HuH-7.5 (cell line): ENCODE measurements around the gene MFAP3.
"Not testable (repeated sequence)": the region's sequence is repeated elsewhere in the genome, so short reads cannot be mapped to it uniquely, and the experiment has no call there.

Experiments used
- DNase-seq: peaks from one replicate; pipeline ENCODE4 v3.0.0; 2011; ENCODE audit warnings: low spot score

Gene MFAP3

GRCh38 chr5:154053468-154053867 lies 14.7 kb downstream of the MFAP3 start:
- no peak for DNase-seq

GRCh38 chr5:154055201-154055600 lies 16.4 kb downstream of the MFAP3 start:
- DNase-seq, result no peak

- no peak for DNase-seq
These were observed 19.6 kb downstream of the MFAP3 start for GRCh38 chr5:154058055-154059038.

DNA sequence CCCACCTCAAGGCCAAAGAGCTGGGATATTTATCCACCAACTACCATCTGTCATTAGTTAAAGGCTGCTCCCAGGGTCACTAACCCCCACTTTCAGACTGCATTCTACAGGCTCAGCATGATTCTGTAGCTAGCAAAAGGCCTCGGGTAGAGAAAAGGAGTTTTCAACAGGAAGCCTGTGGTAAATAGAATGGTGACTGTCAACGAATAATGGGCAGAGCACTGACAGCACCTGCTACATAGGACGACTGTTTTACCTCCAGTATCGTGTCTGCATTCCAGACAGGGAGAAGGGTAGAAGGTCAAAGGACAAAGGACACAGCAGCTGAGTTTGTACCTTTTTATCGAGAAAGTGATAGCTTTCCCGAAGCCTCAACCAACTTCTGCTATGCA lies 20.3 kb downstream of the MFAP3 start:
- no peak for DNase-seq

- no peak for DNase-seq
These were observed 20.8 kb downstream of the MFAP3 start for GRCh38 chr5:154059583-154059982.

- no peak for DNase-seq
These were observed 21.8 kb downstream of the MFAP3 start for GRCh38 chr5:154060606-154061005.

- DNase-seq, result no peak
These were observed 24.6 kb downstream of the MFAP3 start for GRCh38 chr5:154063372-154063771.

GRCh38 chr5:154065971-154066370 lies 27.2 kb downstream of the MFAP3 start:
- DNase-seq, result no peak

DNA sequence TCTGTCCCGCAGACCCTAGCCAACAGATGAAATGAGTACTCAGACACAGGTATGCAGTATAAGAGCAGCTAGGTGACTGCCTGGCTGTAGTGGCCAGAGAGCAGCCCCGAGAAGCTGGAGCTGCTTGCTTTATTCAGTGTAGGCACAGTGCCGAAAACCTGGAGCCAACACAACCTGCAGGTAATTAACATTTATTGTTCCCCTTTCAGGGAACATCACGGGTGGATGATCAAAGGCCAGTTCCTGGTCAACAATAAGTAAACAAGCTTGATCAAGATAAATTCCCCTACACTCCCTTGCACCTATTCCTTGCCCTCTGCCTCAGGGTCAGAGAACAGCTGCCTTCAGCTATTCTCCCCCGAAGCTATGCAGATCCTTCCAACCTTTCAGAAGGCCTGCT lies 31.1 kb downstream of the MFAP3 start:
- DNase-seq, result not testable (repeated sequence)

DNA sequence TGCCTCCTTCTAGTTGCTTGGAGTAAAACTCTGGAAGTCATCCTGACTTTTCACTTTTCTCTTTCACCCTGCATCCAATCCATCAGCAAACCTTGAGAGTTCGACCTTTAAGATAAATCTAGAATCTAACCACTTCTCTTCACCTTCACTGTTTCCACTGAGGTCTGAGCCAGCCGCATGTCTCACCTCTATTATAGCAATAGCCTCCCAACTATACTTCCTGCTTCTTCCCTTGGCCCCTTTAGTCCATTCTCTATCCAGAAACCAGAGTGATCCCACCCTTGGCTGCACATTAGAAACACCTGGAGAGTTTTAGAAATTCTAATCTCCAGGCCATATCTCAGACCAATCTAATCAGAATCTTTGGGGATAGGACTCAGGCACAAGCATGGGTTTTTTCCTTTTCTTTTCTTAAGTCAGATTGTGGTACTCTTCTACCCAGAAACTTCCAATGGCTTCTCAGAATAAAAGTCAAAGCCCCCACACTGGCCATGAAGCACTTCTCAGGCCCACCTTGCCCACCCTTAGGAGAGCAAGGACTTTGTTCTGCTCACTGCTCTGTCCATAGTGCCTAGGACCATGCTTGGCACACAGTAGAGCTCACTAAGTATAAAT lies 33.1 kb downstream of the MFAP3 start:
- no peak for DNase-seq

DNA sequence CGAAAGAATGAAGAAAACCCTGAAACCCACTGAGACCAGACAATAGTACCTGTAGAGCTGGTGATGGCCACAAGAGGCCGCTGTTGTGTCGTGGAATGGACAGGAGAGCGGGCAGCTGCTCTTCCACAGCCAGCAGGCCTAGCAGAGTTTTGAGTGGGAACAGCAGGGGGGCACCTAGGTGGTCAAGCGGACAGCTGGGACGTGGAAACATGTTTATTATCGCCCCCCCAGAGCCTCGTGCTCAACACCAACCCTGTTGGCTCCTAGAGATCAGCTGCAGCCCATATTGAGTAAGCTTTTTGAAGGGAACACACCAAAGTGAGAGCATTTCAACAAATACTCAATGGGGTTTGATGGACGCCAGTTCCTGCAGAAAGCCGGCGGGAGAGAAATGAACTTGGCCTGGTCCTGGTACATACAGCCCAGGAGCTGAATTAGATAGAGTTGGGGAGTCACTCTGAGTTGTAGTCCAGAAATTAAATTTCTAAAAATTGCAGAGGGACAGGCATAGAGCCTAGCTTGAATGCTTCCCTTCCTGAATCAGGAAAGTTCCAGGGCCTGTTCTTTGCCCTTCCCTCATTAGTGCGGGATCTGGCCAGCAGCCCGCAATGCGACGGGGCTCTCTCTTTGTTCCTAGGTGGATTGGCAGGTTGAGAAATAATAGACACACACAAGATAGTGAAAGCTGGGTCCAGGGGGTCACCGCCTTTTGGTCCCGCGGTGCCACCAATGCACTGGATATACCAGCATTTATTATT lies 33.8 kb downstream of the MFAP3 start:
- DNase-seq, result peak; percentile 63

- no peak for DNase-seq
These were observed 37.6 kb downstream of the MFAP3 start for GRCh38 chr5:154076240-154076922.

- DNase-seq, result no peak
These were observed 38.9 kb downstream of the MFAP3 start for GRCh38 chr5:154077696-154078095.

GRCh38 chr5:154078272-154078671 lies 39.5 kb downstream of the MFAP3 start:
- DNase-seq, result no peak

GRCh38 chr5:154081246-154081645 lies 42.5 kb downstream of the MFAP3 start:
- no peak for DNase-seq

DNA sequence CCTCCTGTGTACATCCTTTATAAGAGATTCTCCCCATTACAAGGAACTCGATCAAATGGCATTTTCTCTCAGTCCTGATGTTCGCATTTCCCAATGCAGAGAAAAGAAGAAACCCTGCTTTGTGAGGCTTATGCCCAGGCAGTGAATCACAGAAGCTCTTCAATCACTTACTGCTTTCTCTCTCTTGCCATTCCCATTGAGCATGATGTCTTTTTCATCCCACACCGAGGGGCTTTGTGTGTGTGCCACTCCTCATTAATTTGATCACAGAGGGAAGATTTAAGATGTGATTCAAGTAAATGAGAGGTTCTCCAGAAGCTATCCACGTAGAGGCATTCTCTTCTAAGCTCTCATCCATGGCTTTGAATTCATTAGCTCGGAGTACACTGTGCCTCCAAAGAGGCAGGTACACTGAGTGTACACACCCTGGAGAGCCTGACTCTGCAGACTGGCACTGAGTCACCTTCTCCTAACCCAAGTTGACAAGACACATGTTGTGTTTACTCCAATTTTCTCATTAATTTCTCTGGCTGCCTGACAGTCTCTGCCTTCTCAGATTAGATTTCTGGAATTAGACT lies 45.4 kb downstream of the MFAP3 start:
- DNase-seq, result no peak

DNA sequence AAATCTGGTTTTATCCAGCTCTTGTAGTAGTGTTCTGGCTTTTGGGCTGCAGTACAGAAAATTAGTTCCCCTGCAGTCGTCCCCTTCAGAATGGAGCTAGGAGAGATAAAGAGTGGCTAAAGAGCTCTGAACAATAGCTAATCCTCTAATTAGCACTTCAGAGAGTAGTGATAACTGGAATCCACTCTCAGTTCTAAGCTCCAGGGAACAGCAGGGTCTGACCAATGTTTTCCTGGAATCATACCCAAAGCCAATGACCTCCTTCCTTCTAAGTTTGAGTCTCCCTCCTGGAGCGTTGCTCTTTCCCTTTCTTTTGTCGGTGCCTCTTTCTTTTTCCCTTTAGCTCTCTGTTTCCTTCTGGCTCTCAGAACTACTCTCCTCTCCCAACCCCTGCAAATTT lies 47.4 kb downstream of the MFAP3 start:
- no peak for DNase-seq

DNA sequence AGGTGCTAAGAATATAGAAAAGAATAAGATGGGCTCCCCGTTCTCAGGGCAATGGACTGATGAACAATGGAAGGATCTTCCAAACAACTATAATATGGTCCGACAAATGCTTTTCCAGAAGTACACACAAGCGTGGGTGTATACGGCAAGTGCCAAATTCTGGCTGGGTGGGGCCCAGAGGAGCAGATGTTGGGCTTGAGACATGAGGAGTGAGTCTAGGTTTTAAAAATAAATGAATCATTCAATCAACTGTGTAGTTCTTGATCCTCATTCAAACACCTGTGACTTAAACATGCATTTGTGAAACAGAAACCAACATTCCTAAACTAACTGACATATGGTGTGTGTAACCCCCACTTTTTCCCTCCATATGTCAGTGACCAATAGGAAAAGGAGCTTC lies 47.9 kb downstream of the MFAP3 start:
- no peak for DNase-seq

DNA sequence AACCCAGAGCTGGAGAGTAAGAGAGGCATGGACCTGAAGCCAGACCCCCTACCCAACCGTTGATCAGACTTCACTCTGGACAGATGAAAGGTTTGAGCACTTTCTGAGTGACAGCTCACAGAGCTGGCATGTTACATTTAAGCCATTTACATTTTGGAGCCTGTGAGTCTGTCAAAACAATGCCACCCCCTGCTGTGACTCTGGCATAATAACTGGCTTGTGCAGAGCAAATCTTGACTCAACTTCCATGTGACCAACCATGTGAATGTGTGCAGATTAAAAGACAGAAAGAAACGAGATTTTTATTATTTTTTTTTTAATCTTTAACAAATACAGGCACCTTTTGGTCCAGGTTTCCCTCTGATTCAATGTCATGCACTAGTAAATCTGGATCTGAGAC lies 48.5 kb downstream of the MFAP3 start:
- DNase-seq, result no peak

- no peak for DNase-seq
These were observed 50.0 kb downstream of the MFAP3 start for GRCh38 chr5:154088801-154089200.

DNA sequence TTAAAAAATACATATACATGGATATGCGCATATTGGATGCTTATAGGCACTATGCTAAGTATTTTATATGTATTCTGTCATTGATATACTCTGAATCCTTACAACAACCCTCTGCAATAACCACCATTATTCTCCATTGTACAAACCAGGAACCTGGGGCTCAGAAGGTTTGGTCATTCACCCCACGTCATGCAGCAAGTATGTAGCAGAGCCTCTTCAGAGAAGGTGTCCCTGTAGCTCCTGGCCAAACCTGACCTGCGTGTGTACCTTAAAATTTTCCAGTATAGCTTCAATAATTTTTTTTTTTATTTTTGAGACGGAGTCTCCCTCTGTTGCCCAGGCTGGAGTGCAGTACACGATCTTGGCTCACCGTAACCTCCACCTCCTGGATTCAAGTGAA lies 51.9 kb downstream of the MFAP3 start:
- DNase-seq, result no peak
